ENCODE results near the gene KCNK4. TPM values are rescaled to one million over a fixed set of nuclear protein-coding genes. Genes with fewer than 3 reads are reported as not detected.
A peak's percentile ranks its signal among the peaks of the same experiment; 100 is the strongest.

Gene KCNK4
- total and polyA plus RNA-seq, 2 of the 13 experiments (the other 11 are each of a cell fraction or from before 2014, with no cell fraction given), result not detected

DNA sequence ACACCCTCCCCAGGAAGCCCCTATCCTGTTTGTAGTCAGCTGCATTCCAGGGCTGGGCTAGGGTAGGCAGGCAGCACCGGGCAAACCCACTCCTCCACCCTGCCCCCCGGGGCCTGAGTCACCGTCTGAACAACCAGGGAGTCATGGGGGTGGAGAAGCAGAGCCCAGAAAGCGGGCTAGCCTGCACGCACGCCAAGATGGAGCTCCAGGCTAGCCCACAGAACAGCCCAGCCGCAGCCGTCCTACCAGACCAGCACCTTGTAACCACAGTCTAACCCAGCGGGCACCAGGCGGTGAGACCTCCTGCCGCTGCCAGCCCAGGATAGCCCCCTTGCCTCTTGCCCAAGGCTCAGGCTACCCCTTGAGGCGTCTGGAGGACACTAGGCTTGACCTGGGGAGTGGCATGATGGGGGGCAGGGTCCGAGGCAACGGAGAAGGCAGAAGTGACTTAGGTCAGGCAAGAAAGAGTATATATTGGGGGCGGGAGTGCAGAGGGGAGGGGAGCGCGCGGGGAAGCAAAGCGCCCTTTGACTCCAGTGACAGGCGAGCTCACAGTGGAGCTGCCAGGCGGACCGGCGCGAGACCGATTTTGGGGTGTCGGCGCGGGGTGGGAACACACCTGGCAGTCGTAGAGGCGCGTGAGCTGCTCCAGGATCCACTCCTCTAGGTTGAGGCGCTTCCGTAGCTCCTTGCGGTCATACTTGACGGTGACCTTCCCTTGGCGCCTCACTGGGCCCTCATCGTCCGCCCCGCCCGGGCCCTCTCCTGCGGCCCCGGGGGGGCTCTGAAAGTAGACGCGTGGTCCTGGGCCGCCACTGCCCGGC, 45.1 kb upstream of the KCNK4 start (continued):
- TF ChIP-seq, protein P1, sequence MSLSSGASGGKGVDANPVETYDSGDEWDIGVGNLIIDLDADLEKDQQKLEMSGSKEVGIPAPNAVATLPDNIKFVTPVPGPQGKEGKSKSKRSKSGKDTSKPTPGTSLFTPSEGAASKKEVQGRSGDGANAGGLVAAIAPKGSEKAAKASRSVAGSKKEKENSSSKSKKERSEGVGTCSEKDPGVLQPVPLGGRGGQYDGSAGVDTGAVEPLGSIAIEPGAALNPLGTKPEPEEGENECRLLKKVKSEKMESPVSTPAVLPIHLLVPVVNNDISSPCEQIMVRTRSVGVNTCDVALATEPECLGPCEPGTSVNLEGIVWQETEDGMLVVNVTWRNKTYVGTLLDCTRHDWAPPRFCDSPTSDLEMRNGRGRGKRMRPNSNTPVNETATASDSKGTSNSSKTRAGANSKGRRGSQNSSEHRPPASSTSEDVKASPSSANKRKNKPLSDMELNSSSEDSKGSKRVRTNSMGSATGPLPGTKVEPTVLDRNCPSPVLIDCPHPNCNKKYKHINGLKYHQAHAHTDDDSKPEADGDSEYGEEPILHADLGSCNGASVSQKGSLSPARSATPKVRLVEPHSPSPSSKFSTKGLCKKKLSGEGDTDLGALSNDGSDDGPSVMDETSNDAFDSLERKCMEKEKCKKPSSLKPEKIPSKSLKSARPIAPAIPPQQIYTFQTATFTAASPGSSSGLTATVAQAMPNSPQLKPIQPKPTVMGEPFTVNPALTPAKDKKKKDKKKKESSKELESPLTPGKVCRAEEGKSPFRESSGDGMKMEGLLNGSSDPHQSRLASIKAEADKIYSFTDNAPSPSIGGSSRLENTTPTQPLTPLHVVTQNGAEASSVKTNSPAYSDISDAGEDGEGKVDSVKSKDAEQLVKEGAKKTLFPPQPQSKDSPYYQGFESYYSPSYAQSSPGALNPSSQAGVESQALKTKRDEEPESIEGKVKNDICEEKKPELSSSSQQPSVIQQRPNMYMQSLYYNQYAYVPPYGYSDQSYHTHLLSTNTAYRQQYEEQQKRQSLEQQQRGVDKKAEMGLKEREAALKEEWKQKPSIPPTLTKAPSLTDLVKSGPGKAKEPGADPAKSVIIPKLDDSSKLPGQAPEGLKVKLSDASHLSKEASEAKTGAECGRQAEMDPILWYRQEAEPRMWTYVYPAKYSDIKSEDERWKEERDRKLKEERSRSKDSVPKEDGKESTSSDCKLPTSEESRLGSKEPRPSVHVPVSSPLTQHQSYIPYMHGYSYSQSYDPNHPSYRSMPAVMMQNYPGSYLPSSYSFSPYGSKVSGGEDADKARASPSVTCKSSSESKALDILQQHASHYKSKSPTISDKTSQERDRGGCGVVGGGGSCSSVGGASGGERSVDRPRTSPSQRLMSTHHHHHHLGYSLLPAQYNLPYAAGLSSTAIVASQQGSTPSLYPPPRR (CRISPR knock-in tag; IDR thresholded peaks at IDR 0.05; ENCODE audit: borderline replicate concordance), result peak; percentile 36; the same call in 1 of the 2 replicates
- TF ChIP-seq EED (CRISPR knock-in tag; IDR thresholded peaks at IDR 0.05) (peak; percentile 84; the same call in 1 of the 2 replicates), KAT7 (CRISPR knock-in tag; IDR thresholded peaks at IDR 0.05; ENCODE audit: borderline replicate concordance) (no peak; the same call in 1 of the 2 replicates), KLF6 (CRISPR knock-in tag; IDR thresholded peaks at IDR 0.05) (0 out of 2 replicates have a peak, but pooled peaks have one; percentile 25), ZZZ3 (CRISPR knock-in tag; IDR thresholded peaks at IDR 0.05; ENCODE audit: borderline replicate concordance) (no peak), NFYB (CRISPR knock-in tag; IDR thresholded peaks at IDR 0.05) (no peak), JUND (CRISPR knock-in tag; IDR thresholded peaks at IDR 0.05) (0 out of 2 replicates have a peak, but pooled peaks have one; percentile 33), ZFP82 (CRISPR knock-in tag; IDR thresholded peaks at IDR 0.05; ENCODE audit: borderline replicate concordance) (no peak)
- TF ChIP-seq, protein P2, sequence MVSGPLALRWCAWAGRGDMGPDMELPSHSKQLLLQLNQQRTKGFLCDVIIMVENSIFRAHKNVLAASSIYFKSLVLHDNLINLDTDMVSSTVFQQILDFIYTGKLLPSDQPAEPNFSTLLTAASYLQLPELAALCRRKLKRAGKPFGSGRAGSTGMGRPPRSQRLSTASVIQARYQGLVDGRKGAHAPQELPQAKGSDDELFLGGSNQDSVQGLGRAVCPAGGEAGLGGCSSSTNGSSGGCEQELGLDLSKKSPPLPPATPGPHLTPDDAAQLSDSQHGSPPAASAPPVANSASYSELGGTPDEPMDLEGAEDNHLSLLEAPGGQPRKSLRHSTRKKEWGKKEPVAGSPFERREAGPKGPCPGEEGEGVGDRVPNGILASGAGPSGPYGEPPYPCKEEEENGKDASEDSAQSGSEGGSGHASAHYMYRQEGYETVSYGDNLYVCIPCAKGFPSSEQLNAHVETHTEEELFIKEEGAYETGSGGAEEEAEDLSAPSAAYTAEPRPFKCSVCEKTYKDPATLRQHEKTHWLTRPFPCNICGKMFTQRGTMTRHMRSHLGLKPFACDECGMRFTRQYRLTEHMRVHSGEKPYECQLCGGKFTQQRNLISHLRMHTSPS (CRISPR knock-in tag; IDR thresholded peaks at IDR 0.05; ENCODE audit: low read depth), result peak; percentile 62; the same call in 1 of the 2 replicates
- TF ChIP-seq, protein P3, sequence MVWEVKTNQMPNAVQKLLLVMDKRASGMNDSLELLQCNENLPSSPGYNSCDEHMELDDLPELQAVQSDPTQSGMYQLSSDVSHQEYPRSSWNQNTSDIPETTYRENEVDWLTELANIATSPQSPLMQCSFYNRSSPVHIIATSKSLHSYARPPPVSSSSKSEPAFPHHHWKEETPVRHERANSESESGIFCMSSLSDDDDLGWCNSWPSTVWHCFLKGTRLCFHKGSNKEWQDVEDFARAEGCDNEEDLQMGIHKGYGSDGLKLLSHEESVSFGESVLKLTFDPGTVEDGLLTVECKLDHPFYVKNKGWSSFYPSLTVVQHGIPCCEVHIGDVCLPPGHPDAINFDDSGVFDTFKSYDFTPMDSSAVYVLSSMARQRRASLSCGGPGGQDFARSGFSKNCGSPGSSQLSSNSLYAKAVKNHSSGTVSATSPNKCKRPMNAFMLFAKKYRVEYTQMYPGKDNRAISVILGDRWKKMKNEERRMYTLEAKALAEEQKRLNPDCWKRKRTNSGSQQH (CRISPR knock-in tag; IDR thresholded peaks at IDR 0.05; ENCODE audit: low read depth), result peak; percentile 52; the same call in 1 of the 2 replicates
- TF ChIP-seq, protein P4, sequence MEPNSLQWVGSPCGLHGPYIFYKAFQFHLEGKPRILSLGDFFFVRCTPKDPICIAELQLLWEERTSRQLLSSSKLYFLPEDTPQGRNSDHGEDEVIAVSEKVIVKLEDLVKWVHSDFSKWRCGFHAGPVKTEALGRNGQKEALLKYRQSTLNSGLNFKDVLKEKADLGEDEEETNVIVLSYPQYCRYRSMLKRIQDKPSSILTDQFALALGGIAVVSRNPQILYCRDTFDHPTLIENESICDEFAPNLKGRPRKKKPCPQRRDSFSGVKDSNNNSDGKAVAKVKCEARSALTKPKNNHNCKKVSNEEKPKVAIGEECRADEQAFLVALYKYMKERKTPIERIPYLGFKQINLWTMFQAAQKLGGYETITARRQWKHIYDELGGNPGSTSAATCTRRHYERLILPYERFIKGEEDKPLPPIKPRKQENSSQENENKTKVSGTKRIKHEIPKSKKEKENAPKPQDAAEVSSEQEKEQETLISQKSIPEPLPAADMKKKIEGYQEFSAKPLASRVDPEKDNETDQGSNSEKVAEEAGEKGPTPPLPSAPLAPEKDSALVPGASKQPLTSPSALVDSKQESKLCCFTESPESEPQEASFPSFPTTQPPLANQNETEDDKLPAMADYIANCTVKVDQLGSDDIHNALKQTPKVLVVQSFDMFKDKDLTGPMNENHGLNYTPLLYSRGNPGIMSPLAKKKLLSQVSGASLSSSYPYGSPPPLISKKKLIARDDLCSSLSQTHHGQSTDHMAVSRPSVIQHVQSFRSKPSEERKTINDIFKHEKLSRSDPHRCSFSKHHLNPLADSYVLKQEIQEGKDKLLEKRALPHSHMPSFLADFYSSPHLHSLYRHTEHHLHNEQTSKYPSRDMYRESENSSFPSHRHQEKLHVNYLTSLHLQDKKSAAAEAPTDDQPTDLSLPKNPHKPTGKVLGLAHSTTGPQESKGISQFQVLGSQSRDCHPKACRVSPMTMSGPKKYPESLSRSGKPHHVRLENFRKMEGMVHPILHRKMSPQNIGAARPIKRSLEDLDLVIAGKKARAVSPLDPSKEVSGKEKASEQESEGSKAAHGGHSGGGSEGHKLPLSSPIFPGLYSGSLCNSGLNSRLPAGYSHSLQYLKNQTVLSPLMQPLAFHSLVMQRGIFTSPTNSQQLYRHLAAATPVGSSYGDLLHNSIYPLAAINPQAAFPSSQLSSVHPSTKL (CRISPR knock-in tag; IDR thresholded peaks at IDR 0.05), result no peak
- TF ChIP-seq, protein P5, sequence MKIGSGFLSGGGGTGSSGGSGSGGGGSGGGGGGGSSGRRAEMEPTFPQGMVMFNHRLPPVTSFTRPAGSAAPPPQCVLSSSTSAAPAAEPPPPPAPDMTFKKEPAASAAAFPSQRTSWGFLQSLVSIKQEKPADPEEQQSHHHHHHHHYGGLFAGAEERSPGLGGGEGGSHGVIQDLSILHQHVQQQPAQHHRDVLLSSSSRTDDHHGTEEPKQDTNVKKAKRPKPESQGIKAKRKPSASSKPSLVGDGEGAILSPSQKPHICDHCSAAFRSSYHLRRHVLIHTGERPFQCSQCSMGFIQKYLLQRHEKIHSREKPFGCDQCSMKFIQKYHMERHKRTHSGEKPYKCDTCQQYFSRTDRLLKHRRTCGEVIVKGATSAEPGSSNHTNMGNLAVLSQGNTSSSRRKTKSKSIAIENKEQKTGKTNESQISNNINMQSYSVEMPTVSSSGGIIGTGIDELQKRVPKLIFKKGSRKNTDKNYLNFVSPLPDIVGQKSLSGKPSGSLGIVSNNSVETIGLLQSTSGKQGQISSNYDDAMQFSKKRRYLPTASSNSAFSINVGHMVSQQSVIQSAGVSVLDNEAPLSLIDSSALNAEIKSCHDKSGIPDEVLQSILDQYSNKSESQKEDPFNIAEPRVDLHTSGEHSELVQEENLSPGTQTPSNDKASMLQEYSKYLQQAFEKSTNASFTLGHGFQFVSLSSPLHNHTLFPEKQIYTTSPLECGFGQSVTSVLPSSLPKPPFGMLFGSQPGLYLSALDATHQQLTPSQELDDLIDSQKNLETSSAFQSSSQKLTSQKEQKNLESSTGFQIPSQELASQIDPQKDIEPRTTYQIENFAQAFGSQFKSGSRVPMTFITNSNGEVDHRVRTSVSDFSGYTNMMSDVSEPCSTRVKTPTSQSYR (CRISPR knock-in tag; IDR thresholded peaks at IDR 0.05; ENCODE audit: borderline replicate concordance), result peak; percentile 8; the same call in 1 of the 2 replicates

Measured in HepG2 (cell line).